B cell (primary cell): ENCODE results near the gene RAB7B.

Experiments
- CTCF ChIP-seq: fragments of 200-600 bp; IDR thresholded peaks from one replicate; pipeline ENCODE4 v1.8.0; 2022; ENCODE audit warnings: antibody characterized with exemption, mild to moderate bottlenecking
- EZH2 ChIP-seq: IDR thresholded peaks from 2 replicates; pipeline ENCODE4 v1.6.1; 2012; ENCODE audit warnings: borderline replicate concordance, low read depth, mild to moderate bottlenecking, moderate library complexity, low read length; ENCODE audit not compliant: insufficient read depth, poor library complexity, severe bottlenecking

DNA sequence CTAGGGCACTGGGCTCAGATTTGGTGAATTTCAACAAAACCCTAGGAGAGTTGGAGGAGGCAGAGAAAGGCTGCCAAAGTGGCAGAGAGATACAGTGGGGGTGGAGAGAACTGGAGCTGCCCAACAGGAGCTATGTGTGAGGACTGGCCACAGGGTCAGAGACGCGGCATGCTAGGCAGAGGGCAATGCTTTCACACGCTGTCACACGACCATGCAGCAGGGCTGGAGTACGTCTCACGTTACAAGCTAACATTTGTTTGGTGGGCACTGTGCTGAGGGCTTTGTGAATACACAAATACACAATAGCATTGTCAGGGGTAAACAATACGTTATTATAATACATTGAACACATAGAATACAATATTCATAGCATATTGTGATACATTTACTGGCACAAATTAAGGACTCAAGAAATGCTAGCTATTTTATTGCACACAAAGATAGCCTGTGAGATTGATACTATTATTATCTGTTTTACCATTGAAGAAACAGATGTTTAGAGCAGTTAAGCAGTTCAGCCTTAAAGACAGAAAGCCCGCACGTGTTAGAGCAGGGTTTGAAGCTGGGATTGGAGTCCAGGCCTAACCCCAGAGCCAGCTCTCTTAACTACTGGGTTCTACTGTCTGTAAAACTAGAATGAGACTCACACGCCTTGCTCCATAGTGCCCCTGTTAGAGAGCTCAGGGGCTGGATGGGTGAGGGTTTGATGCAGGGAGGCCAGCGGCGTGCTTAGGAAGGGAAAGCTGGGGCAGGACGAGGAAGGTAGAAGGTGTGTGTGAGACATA lies 4.5 kb downstream of the RAB7B start:
- no peak for TF ChIP-seq CTCF
- TF ChIP-seq EZH2: no peak
